ENCODE data around the gene MFSD11. TPM values are rescaled to one million over a fixed set of nuclear protein-coding genes. Genes with fewer than 3 reads are reported as not detected.

Gene MFSD11
- total and polyA plus RNA-seq, 2 of the 4 experiments (the other 2 are of a cell fraction), result 12.3 to 16.1 TPM

- H3K9ac ChIP-seq (ENCODE audit: low read depth, low read length), result no peak overlapping the region
- 0 out of 2 replicates have a peak, but pooled peaks cover 1% of the 10 kb centered on the region for H3K9me1 ChIP-seq (ENCODE audit: insufficient read depth, low read length)
- no peak overlapping the region for H2AFZ ChIP-seq (replicated peaks; ENCODE audit: low read length, poor library complexity)
- ATAC-seq (ENCODE audit: low read depth) (no peak), DNase-seq (no peak)
- no peak overlapping the region for H3K4me3 ChIP-seq (ENCODE audit: insufficient read depth, low read depth, low read length)
- no peak overlapping the region for H2AK5ac ChIP-seq (ENCODE audit: low read depth, low read length)
- BruUV-seq (replicated peaks), result no TSS peak
- H3K4ac ChIP-seq (ENCODE audit: low read depth, low read length), result no peak overlapping the region
- H4K8ac ChIP-seq (ENCODE audit: low read depth in 2 of 2, low read length in 2 of 2), result no peak overlapping the region
- POLR2A ChIA-PET (ENCODE audit: unreplicated experiment), result no interaction called here
- H4K91ac ChIP-seq (ENCODE audit: insufficient read depth, low read depth, low read length), result no peak overlapping the region
- no peak overlapping the region for H4K5ac ChIP-seq (ENCODE audit: low read depth, low read length)
- no peaks in the 10 kb centered on the region for H4K20me1 ChIP-seq (ENCODE audit: insufficient read depth, low read length)
- H3K18ac ChIP-seq (ENCODE audit: low read depth, low read length), result no peak overlapping the region
- intact Hi-C loops (cut with micrococcal nuclease), result no loop called here
- no peak overlapping the region for H3K56ac ChIP-seq (ENCODE audit: extremely low read depth, insufficient read depth, low read length)
- WGBS, 2 experiments (ENCODE audit: extremely low coverage in 2 of 2, insufficient read length in 1 of 2), result 80% methylated on average over 4 of the region's 12 CpGs; no CpG with 5 or more reads in 1 of the 2 experiments
- no peak overlapping the region for H3K14ac ChIP-seq (replicated peaks; ENCODE audit: low read depth, low read length)
- no peaks in the 10 kb centered on the region for H3K9me3 ChIP-seq (ENCODE audit: control insufficient read depth, insufficient read depth, low read length)
- H3K27me3 ChIP-seq (ENCODE audit: control insufficient read depth, insufficient read depth, low read length), result no peaks in the 10 kb centered on the region
- in situ Hi-C loops (cut with MboI; ENCODE audit: low sequenced_read_pairs), result no loop called here
- H3K23ac ChIP-seq (ENCODE audit: low read depth, low read length), result no peak overlapping the region
- no peak overlapping the region for H2BK15ac ChIP-seq (ENCODE audit: low read depth, low read length)
- no peak overlapping the region for H3K4me2 ChIP-seq (ENCODE audit: low read depth, low read length)
- no peak overlapping the region for H2BK5ac ChIP-seq (ENCODE audit: low read depth, low read length, poor library complexity, severe bottlenecking)
- CTCF ChIA-PET, result interaction anchor here (0.6 kb wide), 1 partner anchor 182 kb away, joined by 4 read pairs; no protein-coding TSS in a partner anchor
- TF ChIP-seq CTCF (conservative IDR thresholded peaks at IDR 0.05; ENCODE audit: low read depth, low read length) (0 out of 2 replicates have a peak, but pooled peaks have one; percentile 16), MXI1 (IDR thresholded peaks at IDR 0.05; ENCODE audit: borderline replicate concordance, low read depth, low read length) (no peak)
- peaks cover 25% of the 10 kb centered on the region for H3K36me3 ChIP-seq (ENCODE audit: control insufficient read depth, insufficient read depth, low read length)
- H3K27ac ChIP-seq (ENCODE audit: insufficient read depth, low read length), result no peak overlapping the region
- H3K79me1 ChIP-seq (ENCODE audit: low read depth in 1 of 2, low read length in 2 of 2), result no peaks in the 10 kb centered on the region
- dilution Hi-C loops (cut with HindIII; ENCODE audit: low sequenced_read_pairs, unreplicated experiment), result no loop called here
- H3K4me1 ChIP-seq (ENCODE audit: control insufficient read depth, insufficient read depth, low read length), result no peaks in the 10 kb centered on the region
- H2BK20ac ChIP-seq (ENCODE audit: low read depth, low read length), result no peak overlapping the region
- no peak overlapping the region for H2BK120ac ChIP-seq (ENCODE audit: low read depth, low read length)
- no peak overlapping the region for H2AK9ac ChIP-seq (replicated peaks; ENCODE audit: low read depth, low read length, poor library complexity)
These were observed 43.4 kb downstream of the MFSD11 start for GRCh38 chr17:76781056-76781982.

Data from IMR-90 (cell line).